ENCODE data around the gene ZNF454.

Gene ZNF454

GRCh38 chr5:178984145-178985072 is 43.4 kb downstream of the ZNF454 start:
- H3K4me3 ChIP-seq (ENCODE audit: low read length) = no peak overlapping the region
- no peaks in the 10 kb centered on the region for H3K27me3 ChIP-seq (replicated peaks; ENCODE audit: control insufficient read depth, insufficient read depth, low read length)
- peaks cover 26% of the 10 kb centered on the region for H3K9me3 ChIP-seq (ENCODE audit: control insufficient read depth, low read length)
- no peak for DNase-seq (ENCODE audit: low read depth)
- no peaks in the 10 kb centered on the region for H3K4me1 ChIP-seq (ENCODE audit: control insufficient read depth, insufficient read depth, low read length)
- no peak overlapping the region for H3K9ac ChIP-seq (ENCODE audit: low read length)
- H3K36me3 ChIP-seq (ENCODE audit: control insufficient read depth, insufficient read depth, low read length, severe bottlenecking) = no peaks in the 10 kb centered on the region

GRCh38 chr5:178986326-178986960 is 45.4 kb downstream of the ZNF454 start:
- H3K9ac ChIP-seq (ENCODE audit: low read length) = no peak overlapping the region
- no peak overlapping the region for H3K4me3 ChIP-seq (ENCODE audit: low read length)
- no peaks in the 10 kb centered on the region for H3K4me1 ChIP-seq (ENCODE audit: control insufficient read depth, insufficient read depth, low read length)
- peaks cover 13% of the 10 kb centered on the region for H3K9me3 ChIP-seq (ENCODE audit: control insufficient read depth, low read length)
- H3K27me3 ChIP-seq (replicated peaks; ENCODE audit: control insufficient read depth, insufficient read depth, low read length) = no peaks in the 10 kb centered on the region
- H3K36me3 ChIP-seq (ENCODE audit: control insufficient read depth, insufficient read depth, low read length, severe bottlenecking) = no peaks in the 10 kb centered on the region
- DNase-seq (ENCODE audit: low read depth) = no peak

GRCh38 chr5:178988436-178989220 is 47.6 kb downstream of the ZNF454 start:
- no peak overlapping the region for H3K4me3 ChIP-seq (ENCODE audit: low read length)
- no peak for DNase-seq (ENCODE audit: low read depth)
- no peaks in the 10 kb centered on the region for H3K4me1 ChIP-seq (ENCODE audit: control insufficient read depth, insufficient read depth, low read length)
- no peaks in the 10 kb centered on the region for H3K36me3 ChIP-seq (ENCODE audit: control insufficient read depth, insufficient read depth, low read length, severe bottlenecking)
- peaks cover 11% of the 10 kb centered on the region for H3K9me3 ChIP-seq (ENCODE audit: control insufficient read depth, low read length)
- no peak overlapping the region for H3K9ac ChIP-seq (ENCODE audit: low read length)
- peaks cover 13% of the 10 kb centered on the region for H3K27me3 ChIP-seq (replicated peaks; ENCODE audit: control insufficient read depth, insufficient read depth, low read length)

GRCh38 chr5:178989311-178989710 is 48.3 kb downstream of the ZNF454 start:
- H3K36me3 ChIP-seq (ENCODE audit: control insufficient read depth, insufficient read depth, low read length, severe bottlenecking) = no peaks in the 10 kb centered on the region
- peaks cover 20% of the 10 kb centered on the region for H3K27me3 ChIP-seq (replicated peaks; ENCODE audit: control insufficient read depth, insufficient read depth, low read length)
- H3K9ac ChIP-seq (ENCODE audit: low read length) = no peak overlapping the region
- no peak overlapping the region for H3K4me3 ChIP-seq (ENCODE audit: low read length)
- peaks cover 11% of the 10 kb centered on the region for H3K9me3 ChIP-seq (ENCODE audit: control insufficient read depth, low read length)
- H3K4me1 ChIP-seq (ENCODE audit: control insufficient read depth, insufficient read depth, low read length) = no peaks in the 10 kb centered on the region
- no peak for DNase-seq (ENCODE audit: low read depth)

GRCh38 chr5:178990491-178990890 is 49.5 kb downstream of the ZNF454 start:
- no peaks in the 10 kb centered on the region for H3K4me1 ChIP-seq (ENCODE audit: control insufficient read depth, insufficient read depth, low read length)
- H3K27me3 ChIP-seq (replicated peaks; ENCODE audit: control insufficient read depth, insufficient read depth, low read length) = peaks cover 20% of the 10 kb centered on the region
- DNase-seq (ENCODE audit: low read depth) = no peak
- H3K4me3 ChIP-seq (ENCODE audit: low read length) = no peak overlapping the region
- H3K36me3 ChIP-seq (ENCODE audit: control insufficient read depth, insufficient read depth, low read length, severe bottlenecking) = no peaks in the 10 kb centered on the region
- no peak overlapping the region for H3K9ac ChIP-seq (ENCODE audit: low read length)
- peaks cover 11% of the 10 kb centered on the region for H3K9me3 ChIP-seq (ENCODE audit: control insufficient read depth, low read length)

GRCh38 chr5:178991190-178992145 is 50.5 kb downstream of the ZNF454 start:
- H3K9ac ChIP-seq (ENCODE audit: low read length) = no peak overlapping the region
- no peaks in the 10 kb centered on the region for H3K4me1 ChIP-seq (ENCODE audit: control insufficient read depth, insufficient read depth, low read length)
- H3K4me3 ChIP-seq (ENCODE audit: low read length) = no peak overlapping the region
- H3K27me3 ChIP-seq (replicated peaks; ENCODE audit: control insufficient read depth, insufficient read depth, low read length) = peaks cover 20% of the 10 kb centered on the region
- peaks cover 11% of the 10 kb centered on the region for H3K9me3 ChIP-seq (ENCODE audit: control insufficient read depth, low read length)
- H3K36me3 ChIP-seq (ENCODE audit: control insufficient read depth, insufficient read depth, low read length, severe bottlenecking) = no peaks in the 10 kb centered on the region
- DNase-seq (ENCODE audit: low read depth) = no peak

GRCh38 chr5:178992291-178992895 is 51.4 kb downstream of the ZNF454 start:
- H3K27me3 ChIP-seq (replicated peaks; ENCODE audit: control insufficient read depth, insufficient read depth, low read length) = peaks cover 20% of the 10 kb centered on the region
- H3K4me1 ChIP-seq (ENCODE audit: control insufficient read depth, insufficient read depth, low read length) = no peaks in the 10 kb centered on the region
- H3K36me3 ChIP-seq (ENCODE audit: control insufficient read depth, insufficient read depth, low read length, severe bottlenecking) = no peaks in the 10 kb centered on the region
- H3K4me3 ChIP-seq (ENCODE audit: low read length) = no peak overlapping the region
- H3K9ac ChIP-seq (ENCODE audit: low read length) = no peak overlapping the region
- no peak for DNase-seq (ENCODE audit: low read depth)
- peaks cover 9% of the 10 kb centered on the region for H3K9me3 ChIP-seq (ENCODE audit: control insufficient read depth, low read length)

- DNase-seq (ENCODE audit: low read depth) = no peak
- Histone ChIP-seq H3K9me3 (ENCODE audit: control insufficient read depth, low read length) (peaks cover 9% of the 10 kb centered on the region), H3K9ac (ENCODE audit: low read length) (no peak overlapping the region), H3K27me3 (replicated peaks; ENCODE audit: control insufficient read depth, insufficient read depth, low read length) (peaks cover 20% of the 10 kb centered on the region), H3K4me3 (ENCODE audit: low read length) (no peak overlapping the region), H3K4me1 (ENCODE audit: control insufficient read depth, insufficient read depth, low read length) (no peaks in the 10 kb centered on the region), H3K36me3 (ENCODE audit: control insufficient read depth, insufficient read depth, low read length, severe bottlenecking) (no peaks in the 10 kb centered on the region)
Measured at GRCh38 chr5:178993236-178993765, 52.3 kb downstream of the ZNF454 start.

GRCh38 chr5:178993955-178994579 is 53.1 kb downstream of the ZNF454 start:
- Histone ChIP-seq H3K27me3 (replicated peaks; ENCODE audit: control insufficient read depth, insufficient read depth, low read length) (peaks cover 20% of the 10 kb centered on the region), H3K36me3 (ENCODE audit: control insufficient read depth, insufficient read depth, low read length, severe bottlenecking) (no peaks in the 10 kb centered on the region), H3K4me3 (ENCODE audit: low read length) (no peak overlapping the region), H3K9ac (ENCODE audit: low read length) (no peak overlapping the region), H3K4me1 (ENCODE audit: control insufficient read depth, insufficient read depth, low read length) (no peaks in the 10 kb centered on the region), H3K9me3 (ENCODE audit: control insufficient read depth, low read length) (peaks cover 9% of the 10 kb centered on the region)
- no peak for DNase-seq (ENCODE audit: low read depth)
